Lower lobe of right lung (tissue), 2 donors: ENCODE results near the gene CYBA. TPM values are rescaled to one million over a fixed set of nuclear protein-coding genes. Genes with fewer than 3 reads are reported as not detected.

ENCODE experiments used
- ATAC-seq, 2 donors: fragments of 200-7000 bp; cut with Tn5 transposase; one replicate each; pipeline ENCODE4 v1.9.1; 2020 to 2022; ENCODE audit warnings: mild to moderate bottlenecking in 2 of 2, moderate library complexity in 2 of 2
- DNase-seq: peaks from one replicate; pipeline ENCODE4 v3.0.0-alpha.2; 2020
- H3K27ac ChIP-seq: fragments of 200-600 bp; one replicate; pipeline ENCODE4 v1.8.0; 2022
- H3K27me3 ChIP-seq: fragments of 200-600 bp; one replicate; pipeline ENCODE4 v1.8.0; 2022; ENCODE audit warnings: low read depth
- H3K36me3 ChIP-seq: fragments of 200-600 bp; one replicate; pipeline ENCODE4 v1.8.0; 2022; ENCODE audit warnings: mild to moderate bottlenecking
- H3K4me1 ChIP-seq: fragments of 200-600 bp; one replicate; pipeline ENCODE4 v1.8.0; 2022
- H3K4me3 ChIP-seq: fragments of 200-600 bp; one replicate; pipeline ENCODE4 v1.8.0; 2022; ENCODE audit warnings: mild to moderate bottlenecking
- H3K9me3 ChIP-seq: fragments of 200-600 bp; one replicate; pipeline ENCODE4 v1.8.0; 2022
- CTCF ChIP-seq: fragments of 200-600 bp; IDR thresholded peaks from one replicate; pipeline ENCODE4 v1.8.0; 2022; ENCODE audit warnings: antibody characterized with exemption, mild to moderate bottlenecking
- intact Hi-C: fragments of 100-400 bp; cut with DNase I; formaldehyde crosslinking; loops from one replicate; pipeline ENCODE4 v1.11.0; 2022
- total RNA-seq: library from RNA; stranded (reverse); fragmentation: NEBNext Ultra II Directional; extraction: Animal tissue kit (Norgen Biotek cat#: 25700); gene quantifications from one replicate; pipeline ENCODE4 v1.2.1, GENCODE V29; 2021
- donor health status: DM: no; HTN: yes; CAD: no; lungs with severe emphysema.

CYBA gene
- total RNA-seq, 1 donor from 2014 or later: 371 TPM

GRCh38 chr16:88657371-88657770 is 6.5 kb upstream of the CYBA start:
- Histone ChIP-seq H3K27me3 (no peaks in the 10 kb centered on the region), H3K4me3 (no peak overlapping the region), H3K4me1 (peaks cover 15% of the 10 kb centered on the region), H3K36me3 (peaks cover 57% of the 10 kb centered on the region), H3K27ac (no peak overlapping the region), H3K9me3 (no peaks in the 10 kb centered on the region)
- DNase-seq (no peak), ATAC-seq (no peak)
- no peak for TF ChIP-seq CTCF
- intact Hi-C loops: no loop called here

GRCh38 chr16:88656291-88656980 is 5.6 kb upstream of the CYBA start:
- H3K9me3 ChIP-seq: no peaks in the 10 kb centered on the region
- no peak overlapping the region for H3K4me3 ChIP-seq
- intact Hi-C loops: no loop called here
- no peak overlapping the region for H3K27ac ChIP-seq
- ATAC-seq: no peak
- TF ChIP-seq CTCF: no peak
- H3K27me3 ChIP-seq: no peaks in the 10 kb centered on the region
- peaks cover 62% of the 10 kb centered on the region for H3K36me3 ChIP-seq
- no peak for DNase-seq
- peaks cover 12% of the 10 kb centered on the region for H3K4me1 ChIP-seq

- H3K27me3 ChIP-seq: no peaks in the 10 kb centered on the region
- no peak for TF ChIP-seq CTCF
- no peak overlapping the region for H3K27ac ChIP-seq
- intact Hi-C loops: no loop called here
- DNase-seq (no peak), ATAC-seq (no peak)
- H3K36me3 ChIP-seq: peaks cover 62% of the 10 kb centered on the region
- H3K4me1 ChIP-seq: peaks cover 13% of the 10 kb centered on the region
- no peaks in the 10 kb centered on the region for H3K9me3 ChIP-seq
- no peak overlapping the region for H3K4me3 ChIP-seq
These were observed 5.0 kb upstream of the CYBA start for GRCh38 chr16:88655733-88656281.

- H3K27ac ChIP-seq: no peak overlapping the region
- H3K9me3 ChIP-seq: no peaks in the 10 kb centered on the region
- H3K27me3 ChIP-seq: no peaks in the 10 kb centered on the region
- H3K4me3 ChIP-seq: no peak overlapping the region
- H3K36me3 ChIP-seq: peaks cover 62% of the 10 kb centered on the region
- TF ChIP-seq CTCF: no peak
- no peak for ATAC-seq
- intact Hi-C loops: no loop called here
- H3K4me1 ChIP-seq: peaks cover 16% of the 10 kb centered on the region
- DNase-seq: no peak
These were observed 4.3 kb upstream of the CYBA start for GRCh38 chr16:88655053-88655732.

- Histone ChIP-seq H3K36me3 (peaks cover 62% of the 10 kb centered on the region), H3K4me3 (no peak overlapping the region), H3K27ac (no peak overlapping the region), H3K27me3 (no peaks in the 10 kb centered on the region), H3K4me1 (peaks cover 23% of the 10 kb centered on the region), H3K9me3 (no peaks in the 10 kb centered on the region)
- no peak for DNase-seq
- no peak for ATAC-seq
- TF ChIP-seq CTCF: no peak
- intact Hi-C loops: no loop called here
These were observed 3.7 kb upstream of the CYBA start for GRCh38 chr16:88654363-88655052.
